Right ventricle myocardium inferior (tissue), 1 donor: Measurements from ENCODE around the gene ELAVL3. TPM values are rescaled to one million over a fixed set of nuclear protein-coding genes. Genes with fewer than 3 reads are reported as not detected.
"Not testable (repeated sequence)": the region's sequence is repeated elsewhere in the genome, so short reads cannot be mapped to it uniquely, and the experiment has no call there.

ENCODE experiments used
- ATAC-seq: fragments of 200-7000 bp; cut with Tn5 transposase; one replicate; pipeline ENCODE4 v1.9.1; 2020; ENCODE audit warnings: mild to moderate bottlenecking, moderate library complexity
- DNase-seq: peaks from one replicate; pipeline ENCODE4 v3.0.0; 2021; ENCODE audit errors: missing footprints
- intact Hi-C: fragments of 100-400 bp; cut with DNase I; formaldehyde crosslinking; loops from one replicate; pipeline ENCODE4 v1.11.0; 2022
- total RNA-seq: library from RNA; stranded (reverse); fragmentation: NEBNext Ultra II Directional; extraction: Animal tissue kit (Norgen Biotek cat#: 25700); gene quantifications from one replicate; pipeline ENCODE4 v1.2.1, GENCODE V29; 2021
- donor health status: DM: no; HTN: yes; CAD: no; lungs with severe emphysema.

Gene ELAVL3
- total RNA-seq, 1 donor from 2014 or later: 0.35 TPM

- ATAC-seq, DNase-seq, intact Hi-C loops: not testable (repeated sequence)
These were observed 12.5 kb downstream of the ELAVL3 start for GRCh38 chr19:11468266-11468845.

- ATAC-seq (no peak), DNase-seq (no peak)
- intact Hi-C loops: no loop called here
These were observed 15.2 kb downstream of the ELAVL3 start for GRCh38 chr19:11465600-11465999.

GRCh38 chr19:11464333-11465265 is 16.2 kb downstream of the ELAVL3 start:
- ATAC-seq (no peak), DNase-seq (no peak)
- intact Hi-C loops: no loop called here

GRCh38 chr19:11463391-11463790 is 17.5 kb downstream of the ELAVL3 start:
- no peak for DNase-seq
- intact Hi-C loops: no loop called here
- no peak for ATAC-seq

GRCh38 chr19:11461453-11461852 is 19.4 kb downstream of the ELAVL3 start:
- no peak for ATAC-seq
- DNase-seq: no peak
- intact Hi-C loops: no loop called here

- no peak for DNase-seq
- intact Hi-C loops: no loop called here
- ATAC-seq: no peak
These were observed 20.6 kb downstream of the ELAVL3 start for GRCh38 chr19:11460207-11460606.

GRCh38 chr19:11458912-11459311 is 21.9 kb downstream of the ELAVL3 start:
- ATAC-seq, intact Hi-C loops, DNase-seq: not testable (repeated sequence)

GRCh38 chr19:11458236-11458900 is 22.5 kb downstream of the ELAVL3 start:
- DNase-seq: no peak
- intact Hi-C loops: no loop called here
- no peak for ATAC-seq

GRCh38 chr19:11457831-11458230 is 23.0 kb downstream of the ELAVL3 start:
- ATAC-seq: no peak
- intact Hi-C loops: no loop called here
- no peak for DNase-seq

GRCh38 chr19:11457115-11457514 is 23.7 kb downstream of the ELAVL3 start:
- DNase-seq: no peak
- ATAC-seq: no peak
- intact Hi-C loops: no loop called here

- intact Hi-C loops: no loop called here
- ATAC-seq (no peak), DNase-seq (no peak)
These were observed 24.2 kb downstream of the ELAVL3 start for GRCh38 chr19:11456659-11457058.

- intact Hi-C loops, DNase-seq, ATAC-seq: not testable (repeated sequence)
These were observed 25.7 kb downstream of the ELAVL3 start for GRCh38 chr19:11455233-11455554.

GRCh38 chr19:11453468-11454341 is 27.1 kb downstream of the ELAVL3 start:
- ATAC-seq (no peak), DNase-seq (no peak)
- intact Hi-C loops: no loop called here

- DNase-seq (no peak), ATAC-seq (no peak)
- intact Hi-C loops: no loop called here
These were observed 28.1 kb downstream of the ELAVL3 start for GRCh38 chr19:11452620-11453310.

- intact Hi-C loops: no loop called here
- no peak for DNase-seq
- ATAC-seq: no peak
These were observed 28.8 kb downstream of the ELAVL3 start for GRCh38 chr19:11451871-11452619.

GRCh38 chr19:11451327-11451870 is 29.4 kb downstream of the ELAVL3 start:
- no peak for ATAC-seq
- intact Hi-C loops: no loop called here
- DNase-seq: peak; percentile 34

- DNase-seq: peak; percentile 23
- ATAC-seq: no peak
- intact Hi-C loops: no loop called here
These were observed 30.1 kb downstream of the ELAVL3 start for GRCh38 chr19:11450570-11451326.
